MCF 10A (cell line): ENCODE results near the gene CNR1. TPM values are rescaled to one million over a fixed set of nuclear protein-coding genes. Genes with fewer than 3 reads are reported as not detected.

Source experiments
- BruUV-seq: library from RNA; stranded (reverse); fragments of 400-500 nt; replicated peaks from 2 replicates; lab custom pipeline; 2021; lab: Mats Ljungman, UMichigan
- CTCF ChIA-PET: fragments of 300-600 bp; sonication (Branson Sonifier 250); formaldehyde crosslinking; extraction: SDS; loops from one replicate; lab custom pipeline; 2021; ENCODE audit warnings: antibody characterized with exemption, inconsistent platforms; lab: Yijun Ruan, JAX
- POLR2A ChIA-PET: fragments of 300-600, 350-650 bp; sonication (Branson Sonifier 250); formaldehyde crosslinking; extraction: SDS; loops from one replicate; lab custom pipeline; 2020; ENCODE audit warnings: antibody characterized with exemption, inconsistent platforms; lab: Yijun Ruan, JAX
- DNase-seq: peaks from one replicate; pipeline ENCODE4 v3.0.0-alpha.2; 2018; ENCODE audit not compliant: unreplicated experiment
- H3K27ac Mint-ChIP-seq: one replicate; pipeline ENCODE4 v1.8.0; 2022; ENCODE audit warnings: mild to moderate bottlenecking, low read depth, mixed read lengths; ENCODE audit not compliant: unreplicated experiment
- H3K27me3 Mint-ChIP-seq: one replicate; pipeline ENCODE4 v1.8.0; 2022; ENCODE audit warnings: mixed read lengths; ENCODE audit not compliant: insufficient read depth, unreplicated experiment
- H3K36me3 Mint-ChIP-seq: one replicate; pipeline ENCODE4 v1.8.0; 2022; ENCODE audit warnings: mild to moderate bottlenecking, moderate library complexity, mixed read lengths; ENCODE audit not compliant: insufficient read depth, unreplicated experiment
- H3K4me1 Mint-ChIP-seq: one replicate; pipeline ENCODE4 v1.8.0; 2022; ENCODE audit warnings: mixed read lengths; ENCODE audit not compliant: insufficient read depth, unreplicated experiment
- H3K4me3 Mint-ChIP-seq: one replicate; pipeline ENCODE4 v1.8.0; 2022; ENCODE audit warnings: mild to moderate bottlenecking, moderate library complexity, mixed read lengths; ENCODE audit not compliant: unreplicated experiment
- H3K9me3 Mint-ChIP-seq: one replicate; pipeline ENCODE4 v1.8.0; 2022; ENCODE audit warnings: mixed read lengths; ENCODE audit not compliant: unreplicated experiment
- CTCF ChIP-seq: fragments of 200-600 bp; IDR thresholded peaks from one replicate; pipeline ENCODE4 v1.8.0; 2022; ENCODE audit warnings: antibody characterized with exemption, mild to moderate bottlenecking; ENCODE audit not compliant: unreplicated experiment
- intact Hi-C: fragments of 100-400 bp; cut with micrococcal nuclease; formaldehyde crosslinking; loops from 2 replicates; pipeline ENCODE4 v1.14.1; 2022
- total RNA-seq: library from RNA; stranded (reverse); gene quantifications from 2 replicates; pipeline ENCODE4 v1.2.3, GENCODE V29; 2022

The CNR1 gene
- total RNA-seq, 1 experiment from 2014 or later, result 0.16 TPM

GRCh38 chr6:88114838-88115237 is 51.3 kb downstream of the CNR1 start:
- BruUV-seq, result no TSS peak
- no peak overlapping the region for H3K4me3 Mint-ChIP-seq

GRCh38 chr6:88111991-88112390 is 54.2 kb downstream of the CNR1 start:
- no peak for DNase-seq
- Mint-ChIP-seq H3K4me1 (peaks cover 7% of the 10 kb centered on the region), H3K9me3 (no peaks in the 10 kb centered on the region), H3K27ac (no peak overlapping the region), H3K36me3 (no peaks in the 10 kb centered on the region), H3K4me3 (no peak overlapping the region), H3K27me3 (peaks cover 30% of the 10 kb centered on the region)
- BruUV-seq, result no TSS peak
- intact Hi-C loops, result no loop called here
- no peak for TF ChIP-seq CTCF
- ChIA-PET POLR2A (no interaction called here), CTCF (interaction anchor here (0.8 kb wide), 1 partner anchor 112 kb away, joined by 3 read pairs; no protein-coding TSS in a partner anchor)

More at GRCh38 chr6:88114838-88115237, 51.3 kb downstream of the CNR1 start:
- Mint-ChIP-seq H3K27ac (no peak overlapping the region), H3K4me1 (peaks cover 7% of the 10 kb centered on the region), H3K27me3 (peaks cover 39% of the 10 kb centered on the region), H3K36me3 (no peaks in the 10 kb centered on the region), H3K9me3 (no peaks in the 10 kb centered on the region)
- TF ChIP-seq CTCF, result no peak
- no peak for DNase-seq
- intact Hi-C loops, result no loop called here
- CTCF ChIA-PET, result no interaction called here
- POLR2A ChIA-PET, result no interaction called here

- no peak overlapping the region for H3K4me3 Mint-ChIP-seq
- H3K36me3 Mint-ChIP-seq, result no peaks in the 10 kb centered on the region
- H3K27ac Mint-ChIP-seq, result no peak overlapping the region
- CTCF ChIA-PET, result no interaction called here
- H3K4me1 Mint-ChIP-seq, result peaks cover 6% of the 10 kb centered on the region
- BruUV-seq, result no TSS peak
- no peak for DNase-seq
- intact Hi-C loops, result no loop called here
- no peaks in the 10 kb centered on the region for H3K27me3 Mint-ChIP-seq
- no peak for TF ChIP-seq CTCF
- no peaks in the 10 kb centered on the region for H3K9me3 Mint-ChIP-seq
- POLR2A ChIA-PET, result no interaction called here
These were observed 58.9 kb downstream of the CNR1 start for GRCh38 chr6:88107241-88107640.

GRCh38 chr6:88105741-88106340 is 60.3 kb downstream of the CNR1 start:
- no TSS peak for BruUV-seq
- ChIA-PET POLR2A (no interaction called here), CTCF (interaction anchor here (1.0 kb wide), 1 partner anchor 161 kb away, joined by 3 read pairs; no protein-coding TSS in a partner anchor)
- no peak overlapping the region for H3K4me3 Mint-ChIP-seq
- H3K27ac Mint-ChIP-seq, result no peak overlapping the region
- DNase-seq, result no peak
- intact Hi-C loops, result no loop called here
- H3K27me3 Mint-ChIP-seq, result peaks cover 1% of the 10 kb centered on the region
- TF ChIP-seq CTCF, result no peak
- H3K9me3 Mint-ChIP-seq, result no peaks in the 10 kb centered on the region
- H3K36me3 Mint-ChIP-seq, result no peaks in the 10 kb centered on the region
- no peaks in the 10 kb centered on the region for H3K4me1 Mint-ChIP-seq

Other genes with a start within 250 kb of the CNR1 start
- not detected in 2 replicates for gene SPACA1, start 118.5 kb downstream of the CNR1 start, total RNA-seq